ENCODE results near the gene CYP3A4.
"Not testable (repeated sequence)": the region's sequence is repeated elsewhere in the genome, so short reads cannot be mapped to it uniquely, and the experiment has no call there.

CYP3A4 gene

GRCh38 chr7:99778880-99779279, 5.1 kb downstream of the CYP3A4 start:
- Histone ChIP-seq H4K5ac (ENCODE audit: low read length) (no peak overlapping the region), H3K4me1 (ENCODE audit: control insufficient read depth, low read depth, low read length) (no peaks in the 10 kb centered on the region), H2BK5ac (ENCODE audit: low read length) (no peak overlapping the region), H3K27me3 (ENCODE audit: insufficient read depth, low read length, poor library complexity) (no peaks in the 10 kb centered on the region), H3K36me3 (ENCODE audit: control insufficient read depth, insufficient read depth, low read length) (no peaks in the 10 kb centered on the region), H3K56ac (ENCODE audit: low read length) (no peak overlapping the region), H3K4me2 (ENCODE audit: low read length) (no peak overlapping the region), H2BK15ac (replicated peaks; ENCODE audit: low read depth) (no peak overlapping the region), H3K27ac (ENCODE audit: low read depth, low read length) (no peak overlapping the region), H2AK5ac (ENCODE audit: low read length) (no peak overlapping the region), H3K4me3 (ENCODE audit: low read length) (no peak overlapping the region), H2BK120ac (ENCODE audit: low read depth, low read length) (no peak overlapping the region), H3K4ac (ENCODE audit: low read depth, low read length) (no peak overlapping the region), H4K8ac (ENCODE audit: low read depth, low read length) (no peak overlapping the region), H3K18ac (ENCODE audit: low read length) (no peak overlapping the region), H3K9ac (ENCODE audit: low read length) (no peak overlapping the region), H3K23ac (ENCODE audit: low read length) (no peak overlapping the region), H3K79me2 (ENCODE audit: control insufficient read depth, insufficient read depth, low read length) (no peaks in the 10 kb centered on the region), H3K79me1 (ENCODE audit: low read length) (no peaks in the 10 kb centered on the region)
- DNase-seq, result no peak
- WGBS (ENCODE audit: extremely low coverage, insufficient coverage, low lambda C conversion rate), result no CpG with 5 or more reads among the region's 5 CpGs

DNA sequence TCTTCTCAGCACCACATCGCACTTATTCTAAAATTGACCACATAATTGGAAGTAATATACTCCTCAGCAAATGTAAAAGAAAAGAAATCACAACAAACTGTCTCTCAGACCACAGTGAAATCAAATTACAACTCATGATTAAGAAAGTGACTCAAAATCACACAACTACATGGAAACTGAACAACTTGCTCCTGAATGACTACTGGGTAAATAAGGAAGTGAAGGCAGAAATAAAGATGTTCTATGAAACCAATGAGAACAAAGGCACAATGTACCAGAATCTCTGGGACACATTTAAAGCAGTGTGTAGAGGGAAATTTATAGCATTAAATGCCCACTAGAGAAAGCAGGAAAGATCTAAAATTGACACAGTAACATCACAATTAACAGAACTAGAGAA, 10.6 kb downstream of the CYP3A4 start:
- not testable (repeated sequence) for H3K9ac ChIP-seq (ENCODE audit: low read length); H2BK120ac ChIP-seq (ENCODE audit: low read depth, low read length); H2AK5ac ChIP-seq (ENCODE audit: low read length); H3K4me2 ChIP-seq (ENCODE audit: low read length); H4K8ac ChIP-seq (ENCODE audit: low read depth, low read length); H3K23ac ChIP-seq (ENCODE audit: low read length); H3K4me3 ChIP-seq (ENCODE audit: low read length); H3K27ac ChIP-seq (ENCODE audit: low read depth, low read length); H3K79me1 ChIP-seq (ENCODE audit: low read length); H4K5ac ChIP-seq (ENCODE audit: low read length); H3K4ac ChIP-seq (ENCODE audit: low read depth, low read length); H3K18ac ChIP-seq (ENCODE audit: low read length); H3K36me3 ChIP-seq (ENCODE audit: control insufficient read depth, insufficient read depth, low read length); H2BK5ac ChIP-seq (ENCODE audit: low read length); H2BK15ac ChIP-seq (replicated peaks; ENCODE audit: low read depth); H3K27me3 ChIP-seq (ENCODE audit: insufficient read depth, low read length, poor library complexity); H3K56ac ChIP-seq (ENCODE audit: low read length); H3K79me2 ChIP-seq (ENCODE audit: control insufficient read depth, insufficient read depth, low read length); H3K4me1 ChIP-seq (ENCODE audit: control insufficient read depth, low read depth, low read length); DNase-seq
- no CpG with 5 or more reads among the region's 1 CpG for WGBS (ENCODE audit: extremely low coverage, insufficient coverage, low lambda C conversion rate)

- Histone ChIP-seq H2BK120ac (ENCODE audit: low read depth, low read length) (no peak overlapping the region), H4K8ac (ENCODE audit: low read depth, low read length) (no peak overlapping the region), H3K4me2 (ENCODE audit: low read length) (no peak overlapping the region), H2BK15ac (replicated peaks; ENCODE audit: low read depth) (no peak overlapping the region), H3K18ac (ENCODE audit: low read length) (no peak overlapping the region), H3K36me3 (ENCODE audit: control insufficient read depth, insufficient read depth, low read length) (no peaks in the 10 kb centered on the region), H3K27ac (ENCODE audit: low read depth, low read length) (no peak overlapping the region), H3K4me3 (ENCODE audit: low read length) (no peak overlapping the region), H4K5ac (ENCODE audit: low read length) (no peak overlapping the region), H3K79me1 (ENCODE audit: low read length) (no peaks in the 10 kb centered on the region), H3K23ac (ENCODE audit: low read length) (no peak overlapping the region), H3K56ac (ENCODE audit: low read length) (no peak overlapping the region), H2BK5ac (ENCODE audit: low read length) (no peak overlapping the region), H3K4me1 (ENCODE audit: control insufficient read depth, low read depth, low read length) (no peaks in the 10 kb centered on the region), H2AK5ac (ENCODE audit: low read length) (no peak overlapping the region), H3K27me3 (ENCODE audit: insufficient read depth, low read length, poor library complexity) (no peaks in the 10 kb centered on the region), H3K4ac (ENCODE audit: low read depth, low read length) (no peak overlapping the region), H3K9ac (ENCODE audit: low read length) (no peak overlapping the region), H3K79me2 (ENCODE audit: control insufficient read depth, insufficient read depth, low read length) (no peaks in the 10 kb centered on the region)
- WGBS (ENCODE audit: extremely low coverage, insufficient coverage, low lambda C conversion rate), result no CpG with 5 or more reads among the region's 1 CpG
- no peak for DNase-seq
Measured at GRCh38 chr7:99772565-99772964, 11.4 kb downstream of the CYP3A4 start.

DNA sequence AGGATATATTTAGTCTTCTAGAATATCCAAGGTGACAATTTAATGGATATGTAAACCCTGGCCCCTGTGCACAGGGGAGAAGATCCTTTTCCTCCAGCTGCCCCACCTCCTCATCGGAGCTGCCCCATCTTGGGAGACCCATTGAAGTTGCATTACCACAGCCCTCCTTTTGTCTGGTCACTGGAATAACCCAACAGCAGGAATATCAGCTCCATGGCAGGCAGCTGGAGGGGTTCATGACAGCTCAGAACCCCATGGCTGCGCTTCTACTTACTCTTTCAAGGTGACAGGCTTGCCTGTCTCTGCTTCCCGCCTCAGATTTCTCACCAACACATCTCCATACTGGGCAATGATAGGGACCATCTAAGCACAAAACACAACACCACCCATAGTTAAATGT, 14.5 kb downstream of the CYP3A4 start:
- not testable (repeated sequence) for H3K23ac ChIP-seq (ENCODE audit: low read length); H4K5ac ChIP-seq (ENCODE audit: low read length); H3K4me1 ChIP-seq (ENCODE audit: control insufficient read depth, low read depth, low read length); H3K27me3 ChIP-seq (ENCODE audit: insufficient read depth, low read length, poor library complexity); H3K9ac ChIP-seq (ENCODE audit: low read length); H3K4me3 ChIP-seq (ENCODE audit: low read length); H2AK5ac ChIP-seq (ENCODE audit: low read length); H3K56ac ChIP-seq (ENCODE audit: low read length); H3K4ac ChIP-seq (ENCODE audit: low read depth, low read length); DNase-seq; H3K18ac ChIP-seq (ENCODE audit: low read length); H2BK15ac ChIP-seq (replicated peaks; ENCODE audit: low read depth); H3K79me2 ChIP-seq (ENCODE audit: control insufficient read depth, insufficient read depth, low read length); H2BK5ac ChIP-seq (ENCODE audit: low read length); H2BK120ac ChIP-seq (ENCODE audit: low read depth, low read length); H3K79me1 ChIP-seq (ENCODE audit: low read length); H3K27ac ChIP-seq (ENCODE audit: low read depth, low read length); H3K4me2 ChIP-seq (ENCODE audit: low read length); H4K8ac ChIP-seq (ENCODE audit: low read depth, low read length); H3K36me3 ChIP-seq (ENCODE audit: control insufficient read depth, insufficient read depth, low read length)
- WGBS (ENCODE audit: extremely low coverage, insufficient coverage, low lambda C conversion rate), result no CpG with 5 or more reads among the region's 3 CpGs

DNA sequence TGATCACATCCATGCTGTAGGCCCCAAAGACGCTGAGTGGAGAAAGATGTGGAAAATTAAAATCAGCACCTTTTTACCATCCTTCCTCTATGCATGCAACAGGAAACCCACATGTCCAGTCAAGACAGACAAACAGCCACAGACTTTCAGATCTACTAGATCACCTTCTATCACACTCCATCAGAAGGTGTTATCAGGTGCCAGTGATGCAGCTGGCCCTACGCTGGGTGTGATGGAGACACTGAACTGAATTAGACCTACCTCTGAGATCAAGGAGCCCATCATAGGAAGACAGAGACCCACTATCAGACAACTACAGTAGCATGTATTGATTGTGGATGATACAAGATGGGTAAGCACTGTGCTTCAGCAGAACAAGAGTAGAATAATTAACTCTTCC, 15.5 kb downstream of the CYP3A4 start:
- H3K4ac ChIP-seq (ENCODE audit: low read depth, low read length), result no peak overlapping the region
- H4K8ac ChIP-seq (ENCODE audit: low read depth, low read length), result no peak overlapping the region
- no peaks in the 10 kb centered on the region for H3K79me2 ChIP-seq (ENCODE audit: control insufficient read depth, insufficient read depth, low read length)
- H3K23ac ChIP-seq (ENCODE audit: low read length), result no peak overlapping the region
- DNase-seq, result no peak
- no peak overlapping the region for H4K5ac ChIP-seq (ENCODE audit: low read length)
- H3K36me3 ChIP-seq (ENCODE audit: control insufficient read depth, insufficient read depth, low read length), result no peaks in the 10 kb centered on the region
- no CpG with 5 or more reads among the region's 2 CpGs for WGBS (ENCODE audit: extremely low coverage, insufficient coverage, low lambda C conversion rate)
- no peak overlapping the region for H2BK120ac ChIP-seq (ENCODE audit: low read depth, low read length)
- H2BK5ac ChIP-seq (ENCODE audit: low read length), result no peak overlapping the region
- no peak overlapping the region for H3K18ac ChIP-seq (ENCODE audit: low read length)
- no peaks in the 10 kb centered on the region for H3K27me3 ChIP-seq (ENCODE audit: insufficient read depth, low read length, poor library complexity)
- H3K27ac ChIP-seq (ENCODE audit: low read depth, low read length), result no peak overlapping the region
- no peaks in the 10 kb centered on the region for H3K4me1 ChIP-seq (ENCODE audit: control insufficient read depth, low read depth, low read length)
- no peak overlapping the region for H3K9ac ChIP-seq (ENCODE audit: low read length)
- H3K79me1 ChIP-seq (ENCODE audit: low read length), result no peaks in the 10 kb centered on the region
- H3K4me2 ChIP-seq (ENCODE audit: low read length), result no peak overlapping the region
- no peak overlapping the region for H3K56ac ChIP-seq (ENCODE audit: low read length)
- no peak overlapping the region for H2BK15ac ChIP-seq (replicated peaks; ENCODE audit: low read depth)
- H3K4me3 ChIP-seq (ENCODE audit: low read length), result no peak overlapping the region
- no peak overlapping the region for H2AK5ac ChIP-seq (ENCODE audit: low read length)

- Histone ChIP-seq H3K4me1 (ENCODE audit: control insufficient read depth, low read depth, low read length) (no peaks in the 10 kb centered on the region), H3K27me3 (ENCODE audit: insufficient read depth, low read length, poor library complexity) (no peaks in the 10 kb centered on the region), H2BK5ac (ENCODE audit: low read length) (no peak overlapping the region), H3K27ac (ENCODE audit: low read depth, low read length) (no peak overlapping the region), H2BK120ac (ENCODE audit: low read depth, low read length) (no peak overlapping the region), H3K79me2 (ENCODE audit: control insufficient read depth, insufficient read depth, low read length) (no peaks in the 10 kb centered on the region), H3K4me2 (ENCODE audit: low read length) (no peak overlapping the region), H3K56ac (ENCODE audit: low read length) (no peak overlapping the region), H3K79me1 (ENCODE audit: low read length) (no peaks in the 10 kb centered on the region), H3K4me3 (ENCODE audit: low read length) (no peak overlapping the region), H4K8ac (ENCODE audit: low read depth, low read length) (no peak overlapping the region), H3K9ac (ENCODE audit: low read length) (no peak overlapping the region), H3K36me3 (ENCODE audit: control insufficient read depth, insufficient read depth, low read length) (no peaks in the 10 kb centered on the region), H3K23ac (ENCODE audit: low read length) (no peak overlapping the region), H3K4ac (ENCODE audit: low read depth, low read length) (no peak overlapping the region), H4K5ac (ENCODE audit: low read length) (no peak overlapping the region), H2AK5ac (ENCODE audit: low read length) (no peak overlapping the region), H2BK15ac (replicated peaks; ENCODE audit: low read depth) (no peak overlapping the region), H3K18ac (ENCODE audit: low read length) (no peak overlapping the region)
- no CpG with 5 or more reads among the region's 1 CpG for WGBS (ENCODE audit: extremely low coverage, insufficient coverage, low lambda C conversion rate)
- no peak for DNase-seq
Measured at GRCh38 chr7:99767662-99768061, 16.3 kb downstream of the CYP3A4 start.
